AG09319 (cell line): ENCODE data around the gene NETO2.

ENCODE experiments used
- DNase-seq: peaks from one replicate; pipeline ENCODE4 v3.0.0-alpha.2; 2010; ENCODE audit warnings: low read depth; ENCODE audit errors: extremely low read depth
- TF ChIP-seq, protein P1 (sequence below): IDR thresholded peaks from 2 replicates; pipeline ENCODE4 v1.5.1; 2011; ENCODE audit warnings: low read depth, mild to moderate bottlenecking, inconsistent platforms, low read length, moderate library complexity

NETO2 gene

DNA sequence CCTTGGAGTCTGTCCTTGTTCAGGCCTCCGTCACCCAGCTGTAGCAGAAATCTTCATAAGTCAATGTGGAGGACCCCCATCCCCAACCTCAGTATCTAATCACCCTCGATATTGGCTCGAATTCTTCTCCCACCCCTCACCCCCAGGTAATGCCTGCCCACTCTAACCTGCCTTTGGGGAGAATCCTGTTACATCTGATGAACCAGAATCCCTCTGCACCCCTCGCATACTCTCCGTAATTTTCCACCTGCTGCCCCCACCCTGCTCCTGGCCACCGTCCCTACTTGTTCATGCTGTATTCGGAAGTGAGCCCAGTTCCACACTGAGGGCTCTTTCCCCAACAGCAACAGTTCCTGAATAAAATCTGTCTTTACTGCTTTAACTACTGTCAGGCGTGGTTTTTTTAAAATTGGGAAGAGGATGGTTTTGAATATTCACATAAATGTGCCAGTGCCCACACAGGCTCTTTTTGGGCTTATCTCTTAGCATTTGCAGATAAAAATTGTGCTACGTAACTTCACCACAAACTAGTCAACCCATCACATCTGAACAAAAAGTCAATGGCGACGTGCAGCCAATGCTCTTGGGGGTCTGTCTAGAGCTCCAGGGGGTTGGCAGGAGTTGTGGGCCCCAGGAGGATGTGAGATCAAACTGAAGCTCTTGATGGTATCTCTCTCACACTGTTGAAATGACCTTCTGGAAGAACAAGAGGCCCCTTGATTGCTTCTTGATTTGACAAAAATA is 73.7 kb downstream of the NETO2 start:
- DNase-seq = no peak
- TF ChIP-seq, protein P1, sequence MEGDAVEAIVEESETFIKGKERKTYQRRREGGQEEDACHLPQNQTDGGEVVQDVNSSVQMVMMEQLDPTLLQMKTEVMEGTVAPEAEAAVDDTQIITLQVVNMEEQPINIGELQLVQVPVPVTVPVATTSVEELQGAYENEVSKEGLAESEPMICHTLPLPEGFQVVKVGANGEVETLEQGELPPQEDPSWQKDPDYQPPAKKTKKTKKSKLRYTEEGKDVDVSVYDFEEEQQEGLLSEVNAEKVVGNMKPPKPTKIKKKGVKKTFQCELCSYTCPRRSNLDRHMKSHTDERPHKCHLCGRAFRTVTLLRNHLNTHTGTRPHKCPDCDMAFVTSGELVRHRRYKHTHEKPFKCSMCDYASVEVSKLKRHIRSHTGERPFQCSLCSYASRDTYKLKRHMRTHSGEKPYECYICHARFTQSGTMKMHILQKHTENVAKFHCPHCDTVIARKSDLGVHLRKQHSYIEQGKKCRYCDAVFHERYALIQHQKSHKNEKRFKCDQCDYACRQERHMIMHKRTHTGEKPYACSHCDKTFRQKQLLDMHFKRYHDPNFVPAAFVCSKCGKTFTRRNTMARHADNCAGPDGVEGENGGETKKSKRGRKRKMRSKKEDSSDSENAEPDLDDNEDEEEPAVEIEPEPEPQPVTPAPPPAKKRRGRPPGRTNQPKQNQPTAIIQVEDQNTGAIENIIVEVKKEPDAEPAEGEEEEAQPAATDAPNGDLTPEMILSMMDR = no peak

DNA sequence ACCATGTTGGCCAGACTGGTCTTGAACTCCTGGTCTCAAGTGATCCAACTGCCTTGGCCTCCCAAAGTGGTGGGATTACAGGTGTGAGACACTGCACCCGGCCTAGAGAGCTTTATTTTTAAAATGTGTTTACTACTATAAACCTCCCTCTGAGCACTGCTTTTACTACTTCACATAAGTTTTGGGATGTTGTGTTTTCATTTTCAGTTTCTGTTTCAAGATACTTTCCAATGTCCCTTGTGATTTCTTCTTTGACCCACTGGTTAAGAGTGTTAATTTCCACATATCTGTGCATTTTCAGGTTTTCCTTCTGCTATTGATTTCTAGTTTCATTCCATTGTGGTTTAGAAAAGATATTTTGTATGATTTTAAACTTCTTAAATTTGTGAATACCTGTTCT is 74.4 kb downstream of the NETO2 start:
- TF ChIP-seq, protein P1 = no peak
- DNase-seq = no peak

DNA sequence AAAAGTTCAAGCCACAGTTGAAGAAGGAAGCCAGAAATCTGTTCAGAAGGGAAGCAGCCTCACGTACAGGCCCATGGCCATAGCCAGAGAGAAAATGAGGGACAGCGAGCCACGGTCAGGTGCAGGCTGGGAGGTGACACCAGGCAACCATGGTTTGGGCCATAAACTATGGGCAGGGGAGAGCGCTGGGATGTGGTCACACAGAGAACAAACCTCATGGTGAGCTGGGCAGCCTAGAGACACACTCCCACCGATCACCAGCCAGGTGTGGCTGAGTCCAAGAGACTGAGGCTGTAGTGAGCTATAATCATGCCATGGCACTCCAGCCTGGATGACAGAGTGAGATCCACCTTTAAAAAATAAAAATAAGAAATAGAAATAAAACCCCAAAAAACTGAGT is 76.5 kb downstream of the NETO2 start:
- no peak for DNase-seq
- TF ChIP-seq, protein P1 = no peak

DNA sequence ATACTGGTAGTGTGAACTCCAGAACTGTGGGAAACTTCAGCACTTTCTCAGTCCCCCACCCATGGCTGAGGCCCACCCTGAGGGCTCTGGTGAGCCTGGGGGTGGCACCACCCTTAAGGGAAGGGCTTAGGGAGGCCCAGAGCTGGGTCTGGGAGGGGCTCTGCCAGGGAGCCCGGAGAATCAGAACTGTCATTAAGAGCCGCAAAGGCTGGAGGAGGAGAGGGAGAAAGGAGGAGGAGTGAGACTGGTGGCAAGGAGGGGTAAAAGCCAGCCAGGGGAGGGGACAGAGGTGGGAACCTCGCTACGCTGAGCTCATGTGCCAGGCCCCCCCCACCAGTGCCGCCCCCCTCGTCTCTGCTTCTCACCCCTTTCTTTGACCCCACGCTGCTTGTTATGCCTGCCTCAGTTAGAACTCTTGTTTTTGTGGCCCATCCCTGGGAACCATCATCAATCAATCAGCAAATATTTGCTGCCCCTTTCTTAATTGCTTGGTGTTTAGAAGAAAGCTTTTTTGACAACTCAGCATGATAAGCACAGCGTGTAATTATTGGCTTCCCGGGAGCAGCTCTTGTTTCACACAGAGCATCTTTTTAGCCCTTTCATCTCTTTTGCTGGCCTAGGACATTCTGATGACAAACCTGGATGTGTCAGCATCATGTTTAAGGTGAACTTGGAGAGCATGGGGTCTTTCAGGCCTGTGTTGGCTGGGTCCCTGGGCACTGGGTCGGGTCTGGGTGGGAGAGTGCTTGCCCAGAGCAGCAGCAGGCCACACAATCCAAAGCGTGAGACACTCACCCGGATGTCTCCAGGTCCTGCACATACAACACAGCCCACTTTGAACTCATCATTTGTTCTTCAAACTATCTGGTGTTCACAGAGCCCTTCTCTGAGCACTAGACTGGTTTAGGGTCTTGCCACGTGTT is 77.7 kb downstream of the NETO2 start:
- no peak for DNase-seq
- TF ChIP-seq, protein P1 = no peak

DNA sequence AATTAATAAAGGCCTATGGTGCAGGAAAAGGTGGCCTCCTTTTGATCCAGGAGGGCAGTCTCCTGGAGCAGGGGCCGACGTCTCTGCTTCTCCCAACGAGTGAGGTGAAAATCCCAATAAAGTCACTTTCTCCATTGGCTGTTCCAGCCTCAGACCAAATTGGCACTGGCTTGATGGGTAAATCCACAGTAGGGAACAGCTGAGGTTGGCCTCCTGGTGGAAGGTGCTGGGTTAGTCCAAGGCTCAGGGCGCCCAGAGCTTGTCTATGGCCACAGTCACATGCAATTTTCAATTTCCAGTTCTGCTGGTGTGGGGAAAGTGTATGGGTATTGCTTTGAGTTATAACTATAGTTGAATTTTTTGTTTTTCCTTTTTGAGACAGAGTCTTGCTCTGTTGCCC is 79.0 kb downstream of the NETO2 start:
- TF ChIP-seq, protein P1 = no peak
- no peak for DNase-seq

DNA sequence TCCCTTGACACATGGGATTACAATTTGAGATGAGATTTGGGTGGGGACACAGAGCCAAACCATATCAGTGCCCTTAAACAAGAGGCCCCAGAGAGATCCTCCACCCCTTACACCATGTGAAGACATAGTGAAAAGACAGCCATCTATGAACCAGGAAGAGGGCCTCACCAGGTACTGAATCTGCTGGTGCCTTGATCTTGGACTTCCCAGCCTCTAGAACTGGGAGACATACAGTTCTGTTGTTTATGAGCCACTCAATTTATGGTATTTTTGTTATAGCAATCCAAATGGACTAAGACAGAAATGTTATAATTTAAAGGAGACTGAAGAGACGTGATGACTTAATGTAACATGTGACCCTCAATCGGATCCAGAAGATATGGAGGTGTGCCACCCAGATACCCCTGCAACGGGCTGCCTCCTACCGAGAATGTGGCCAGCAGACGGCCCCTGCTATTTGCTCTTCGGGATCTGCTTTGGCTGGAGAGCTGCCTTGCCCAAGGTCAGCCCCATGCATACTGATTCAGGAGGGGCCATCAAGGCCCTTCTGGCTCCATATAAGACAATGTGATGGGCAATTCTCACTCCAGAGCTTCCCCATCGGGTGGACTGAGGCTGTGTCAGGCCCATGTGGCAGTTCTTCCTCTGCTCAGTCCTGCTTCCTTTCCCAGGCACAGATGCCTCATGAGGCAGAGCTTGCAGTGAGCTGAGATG is 80.6 kb downstream of the NETO2 start:
- TF ChIP-seq, protein P1 = no peak
- DNase-seq = no peak
